ENCODE results near the gene DLG2. TPM values are rescaled to one million over a fixed set of nuclear protein-coding genes. Genes with fewer than 3 reads are reported as not detected.

The DLG2 gene
- total and polyA plus RNA-seq, 2 of the 8 experiments (the other 6 are each of a cell fraction or from before 2014, with no cell fraction given), result 1.7 to 14.3 TPM

GRCh38 chr11:83409476-83409875 lies 2217.7 kb downstream of the DLG2 start:
- ChIA-PET POLR2A (ENCODE audit: partially characterized antibody) (no interaction called here), CTCF (ENCODE audit: partially characterized antibody) (interaction anchor here (1.4 kb wide), 1 partner anchor 115 kb away, joined by 3 read pairs; no protein-coding TSS in a partner anchor)
- Histone ChIP-seq H3K4me3 (ENCODE audit: extremely low read depth in 1 of 4, insufficient read depth in 2 of 4, low read depth in 3 of 4, low read length in 4 of 4) (no peak overlapping the region), H3K9ac (replicated peaks in 1 of 4; ENCODE audit: extremely low read depth in 1 of 4, low read depth in 3 of 4, low read length in 3 of 4) (no peak overlapping the region), H2AFZ (ENCODE audit: low read length) (no peak overlapping the region), H3K4ac (replicated peaks; ENCODE audit: insufficient read length, low read depth, low read length) (no peak overlapping the region), H3K18ac (ENCODE audit: extremely low read depth, low read length) (no peak overlapping the region), H3K27me3 (replicated peaks in 1 of 4; ENCODE audit: control insufficient read depth in 3 of 4, extremely low read depth in 1 of 4, insufficient read depth in 3 of 4, low read length in 3 of 4) (no peaks in the 10 kb centered on the region), H3K14ac (ENCODE audit: insufficient read length) (no peak overlapping the region), H3K4me2 (ENCODE audit: insufficient read depth in 1 of 2, low read depth in 2 of 2, low read length in 2 of 2) (no peak overlapping the region), H4K20me1 (replicated peaks in 1 of 2; ENCODE audit: control insufficient read depth in 1 of 2, insufficient read depth in 2 of 2, low read length in 2 of 2) (no peaks in the 10 kb centered on the region), H3K56ac (replicated peaks; ENCODE audit: insufficient read length, low read depth, low read length) (no peak overlapping the region), H2BK5ac (ENCODE audit: low read depth, low read length) (no peak overlapping the region), H3K23me2 (ENCODE audit: low read depth, low read length) (no peaks in the 10 kb centered on the region), H3K79me1 (ENCODE audit: low read depth, low read length) (no peaks in the 10 kb centered on the region), H2AK5ac (ENCODE audit: low read depth, low read length) (no peak overlapping the region), H3K4me1 (replicated peaks in 1 of 4; ENCODE audit: control insufficient read depth in 3 of 4, insufficient read depth in 4 of 4, low read length in 3 of 4) (no peaks in the 10 kb centered on the region), H3K9me3 (ENCODE audit: insufficient read depth in 2 of 2, low read depth in 1 of 2, low read length in 1 of 2) (no peaks in the 10 kb centered on the region), H3K23ac (ENCODE audit: insufficient read length) (no peak overlapping the region), H3K79me2 (ENCODE audit: control insufficient read depth in 1 of 2, insufficient read depth in 2 of 2, low read length in 2 of 2) (no peaks in the 10 kb centered on the region), H4K91ac (replicated peaks; ENCODE audit: insufficient read length, low read length) (no peak overlapping the region), H2BK20ac (ENCODE audit: low read length) (no peak overlapping the region), H2BK120ac (replicated peaks; ENCODE audit: low read depth, low read length) (no peak overlapping the region), H4K8ac (ENCODE audit: extremely low read depth, insufficient read depth, low read length) (no peak overlapping the region), H3K36me3 (ENCODE audit: control insufficient read depth in 2 of 4, insufficient read depth in 4 of 4, low read length in 3 of 4) (no peaks in the 10 kb centered on the region), H2BK12ac (ENCODE audit: low read depth, low read length) (no peak overlapping the region), H2BK15ac (ENCODE audit: low read length) (no peak overlapping the region), H4K5ac (ENCODE audit: insufficient read length, low read depth, low read length) (no peak overlapping the region), H3K27ac (ENCODE audit: low read depth, low read length) (no peak overlapping the region)
- FAIRE-seq, result no peak
- WGBS, 2 experiments (ENCODE audit: extremely low coverage in 1 of 2, insufficient coverage in 1 of 2, insufficient read length in 1 of 2, insufficient replicate concordance in 2 of 2, low coverage in 1 of 2, low lambda C conversion rate in 2 of 2, missing lambda C conversion rate in 1 of 2), result 92% methylated on average over 1 of the region's 1 CpG; no CpG with 5 or more reads in 1 of the 2 experiments
- no peak for TF ChIP-seq RAD21 (IDR thresholded peaks at IDR 0.05 in 1 of 2, conservative IDR thresholded peaks at IDR 0.05 in 1 of 2; ENCODE audit: low read depth in 2 of 2, low read length in 2 of 2)
- no peak for TF ChIP-seq CHD2 (IDR thresholded peaks at IDR 0.05; ENCODE audit: low read length)
- no peak for TF ChIP-seq GTF2F1 (IDR thresholded peaks at IDR 0.05; ENCODE audit: borderline replicate concordance, low read depth, low read length)
- no peak for TF ChIP-seq SRF (IDR thresholded peaks at IDR 0.05; ENCODE audit: low read depth, low read length)
- TF ChIP-seq NRF1 (IDR thresholded peaks at IDR 0.05; ENCODE audit: low read depth, low read length), result no peak
- no peak for TF ChIP-seq GABPA (IDR thresholded peaks at IDR 0.05; ENCODE audit: borderline replicate concordance, insufficient read depth, low read length)
- DNase-seq (ENCODE audit: low read depth in 1 of 2, low spot score in 2 of 2), result no peak
